Stomach (tissue), 4 donors: ENCODE measurements around the gene ERCC5.

ENCODE experiments used
- CTCF ChIP-seq, 7 experiments: fragments of 450-650 bp in 4 of 7; fragments of 200-600 bp in 3 of 7; sonication (generic) in 3 of 7; IDR thresholded peaks; one replicate each; pipeline ENCODE4 v1.5.1; 2016 to 2019; ENCODE audit warnings: antibody characterized with exemption in 7 of 7, control low read depth in 2 of 7, mild to moderate bottlenecking in 1 of 7
- EP300 ChIP-seq: sonication (generic); formaldehyde crosslinking; IDR thresholded peaks from one replicate; pipeline ENCODE4 v1.6.1; 2017; ENCODE audit warnings: antibody characterized with exemption
- POLR2A ChIP-seq, 4 donors: fragments of 450-650 bp; IDR thresholded peaks; one replicate each; pipeline ENCODE4 v1.6.1; 2016; ENCODE audit warnings: antibody characterized with exemption in 4 of 4, control low read depth in 2 of 4, mild to moderate bottlenecking in 1 of 4, moderate library complexity in 1 of 4

DNA sequence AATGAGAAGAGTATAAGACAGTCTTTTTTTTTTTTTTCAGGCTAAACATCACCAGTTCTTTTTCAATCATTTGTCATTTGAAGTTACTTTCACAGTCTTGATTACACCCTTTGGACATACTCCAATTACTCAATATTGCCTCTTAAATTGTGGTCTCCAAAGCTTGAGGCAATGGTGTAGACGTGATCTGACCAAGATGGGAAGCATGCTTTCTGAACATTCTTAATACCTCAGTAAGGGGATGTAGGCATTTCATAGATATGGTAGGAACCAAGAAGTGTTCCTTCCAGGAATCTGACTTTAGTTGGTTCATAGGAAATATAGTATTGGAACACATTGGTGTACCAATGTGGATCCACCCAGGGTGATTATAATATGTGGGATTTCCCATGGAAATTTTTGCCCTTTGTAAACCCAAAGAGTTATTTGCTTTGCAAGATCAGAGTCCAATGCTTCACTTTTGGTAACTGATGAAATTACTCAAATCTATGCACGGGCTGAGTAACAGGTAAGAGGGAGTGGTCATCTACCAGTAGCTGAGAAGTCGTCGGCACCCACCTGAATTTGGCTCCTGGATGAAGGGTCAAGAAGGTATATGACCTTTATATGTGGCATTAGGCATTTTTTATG lies 62.2 kb downstream of the ERCC5 start:
- TF ChIP-seq CTCF (IDR thresholded peaks at IDR 0.05) (no peak), POLR2A (IDR thresholded peaks at IDR 0.05) (no peak), EP300 (no peak)
